Muscle of leg (tissue), 11 donors: ENCODE results near the gene SLC34A3. TPM values are rescaled to one million over a fixed set of nuclear protein-coding genes. Genes with fewer than 3 reads are reported as not detected.
A peak's percentile ranks its signal among the peaks of the same experiment; 100 is the strongest.

Experiments used
- DNase-seq: peaks from one replicate; pipeline ENCODE4 v3.0.0; 2013
- H3K27ac ChIP-seq: one replicate; pipeline ENCODE4 v1.5.1; 2013; ENCODE audit warnings: mild to moderate bottlenecking, low read length, control low read depth
- H3K27me3 ChIP-seq: one replicate; pipeline ENCODE4 v1.6.1; 2013; ENCODE audit warnings: low read length; ENCODE audit not compliant: control insufficient read depth, insufficient read depth
- H3K36me3 ChIP-seq: one replicate; pipeline ENCODE4 v1.6.1; 2013; ENCODE audit warnings: low read length; ENCODE audit not compliant: control insufficient read depth, insufficient read depth
- H3K4me1 ChIP-seq: one replicate; pipeline ENCODE4 v1.6.1; 2013; ENCODE audit warnings: low read length; ENCODE audit not compliant: control insufficient read depth, insufficient read depth
- H3K4me3 ChIP-seq: one replicate; pipeline ENCODE4 v1.5.1; 2013; ENCODE audit warnings: low read length, control low read depth
- H3K9me3 ChIP-seq: replicated peaks from 2 replicates; pipeline ENCODE4 v1.6.1; 2013; ENCODE audit warnings: low read depth, low read length; ENCODE audit not compliant: control insufficient read depth
- WGBS: methylation state at CpG from one replicate; pipeline ENCODE4 v1.1.5; 2013; ENCODE audit warnings: missing lambda C conversion rate; ENCODE audit not compliant: insufficient coverage; 5-methylcytosine and 5-hydroxymethylcytosine counted together
- polyA plus RNA-seq, 8 donors: library from polyadenylated mRNA; unstranded; fragments of 120-200 nt; gene quantifications; one replicate each; pipeline versions ENCODE4 v1.2.1 to v1.2.3, GENCODE V29; 2013; ENCODE audit warnings: inconsistent platforms in 1 of 8, low replicate concordance in 1 of 8; ENCODE audit not compliant: insufficient read length in 8 of 8, insufficient read depth in 1 of 8
- total RNA-seq: library from RNA; stranded (reverse); fragments of 120-200 nt; gene quantifications from one replicate; pipeline ENCODE4 v1.2.4, GENCODE V29; 2013

SLC34A3 gene
- total and polyA plus RNA-seq, 9 donors: 0.04 to 3.6 (median 1.3) TPM

DNA sequence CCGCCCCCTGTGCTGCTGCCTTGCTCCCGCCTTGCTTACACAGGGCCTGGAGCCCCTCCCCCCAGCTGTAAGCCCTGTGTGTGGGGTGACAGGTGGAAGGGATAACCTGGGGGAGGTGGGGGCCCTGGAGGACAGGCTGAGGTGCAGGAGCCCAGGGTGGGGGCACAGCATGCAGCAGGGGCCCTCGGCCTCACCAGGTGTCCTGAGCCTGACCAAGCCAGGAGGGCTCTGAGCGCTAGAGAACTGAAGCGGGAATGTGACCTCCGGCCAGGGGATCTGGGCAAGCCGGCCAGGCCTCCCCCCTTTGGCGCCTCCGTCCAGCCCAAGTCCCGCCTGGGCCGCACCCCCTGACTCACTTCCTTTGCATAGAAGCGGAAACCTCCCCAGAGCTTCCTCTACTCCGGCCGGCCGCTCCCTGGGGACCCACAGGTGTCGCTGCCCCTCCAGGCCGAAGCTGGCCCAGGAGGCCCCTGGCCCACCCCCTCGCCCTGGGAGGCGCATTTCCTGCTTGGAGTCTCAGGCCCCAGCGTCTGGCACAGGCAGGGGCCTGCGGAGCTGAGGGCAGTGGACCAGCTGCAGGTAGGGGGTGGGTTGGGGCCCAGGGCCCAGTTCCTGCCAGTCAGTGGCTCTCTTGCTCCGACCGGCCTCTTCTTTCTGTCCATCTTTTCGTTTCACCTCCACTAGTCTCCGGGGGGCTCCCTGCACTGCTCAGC is 46.8 kb downstream of the SLC34A3 start, which contains the start of gene TOR4A:
TOR4A (plus strand) TSS at position 398 of the 713 bp plus-strand sequence. CDS start 964 bp downstream, outside the sequence.
- peaks cover 58% of the 10 kb centered on the region for H3K4me1 ChIP-seq
- no peaks in the 10 kb centered on the region for H3K9me3 ChIP-seq
- peak; percentile 86 for DNase-seq
- H3K27ac ChIP-seq: peak within 1 kb of the TSS; percentile 94
- H3K4me3 ChIP-seq: peak within 1 kb of the TSS; percentile 33
- H3K36me3 ChIP-seq: peaks cover 11% of the 10 kb centered on the region
- peaks cover 48% of the 10 kb centered on the region for H3K27me3 ChIP-seq
- 4% methylated on average over 17 of the region's 25 CpGs for WGBS

- peaks cover 48% of the 10 kb centered on the region for H3K27me3 ChIP-seq
- DNase-seq: peak; percentile 30
- peaks cover 62% of the 10 kb centered on the region for H3K4me1 ChIP-seq
These were observed 47.5 kb downstream of the SLC34A3 start for GRCh38 chr9:137278061-137278701.

DNA sequence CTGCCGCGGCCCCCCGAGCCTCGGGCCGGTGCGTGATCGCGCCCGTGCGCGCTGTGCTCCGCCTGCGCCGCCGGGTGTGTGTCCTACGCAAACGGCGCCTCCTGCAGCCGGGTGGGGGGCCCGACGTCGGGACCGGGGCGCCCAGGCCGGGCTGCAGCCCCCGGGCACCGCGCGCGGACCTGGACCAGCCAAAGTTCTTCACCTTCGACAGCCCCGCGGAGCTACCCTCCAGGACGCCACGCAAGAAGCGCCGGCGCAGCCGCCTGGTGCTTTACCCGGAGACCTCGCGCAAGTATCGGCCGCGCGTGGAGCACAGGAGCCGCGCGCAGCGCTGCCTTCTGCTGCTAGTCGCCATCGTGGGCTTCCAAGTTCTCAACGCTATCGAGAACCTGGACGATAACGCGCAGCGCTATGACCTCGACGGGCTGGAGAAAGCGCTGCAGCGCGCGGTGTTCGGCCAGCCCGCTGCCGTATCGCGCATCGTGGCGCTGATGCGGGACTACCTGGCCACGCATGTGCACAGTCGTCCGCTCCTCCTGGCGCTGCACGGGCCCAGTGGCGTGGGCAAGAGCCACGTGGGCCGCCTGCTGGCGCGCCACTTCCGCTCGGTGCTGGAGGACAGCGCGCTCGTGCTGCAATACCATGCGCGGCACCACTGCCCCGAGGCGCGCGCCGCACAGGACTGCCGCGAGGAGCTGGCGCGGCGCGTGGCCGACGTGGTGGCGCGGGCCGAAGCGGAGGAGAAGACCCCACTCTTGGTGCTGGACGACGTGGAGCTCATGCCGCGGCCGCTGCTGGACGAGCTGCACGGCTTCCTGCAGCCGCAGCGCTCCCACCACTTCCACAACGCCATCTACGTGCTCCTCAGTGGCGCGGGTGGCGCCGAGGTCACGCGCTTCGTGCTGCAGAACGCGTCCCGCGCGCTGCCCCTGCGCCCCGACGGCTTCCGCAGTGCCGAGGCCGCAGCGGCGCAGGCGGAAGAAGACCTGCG is 48.3 kb downstream of the SLC34A3 start:
- no peak overlapping the region for H3K4me3 ChIP-seq
- peaks cover 51% of the 10 kb centered on the region for H3K27me3 ChIP-seq
- no peaks in the 10 kb centered on the region for H3K36me3 ChIP-seq
- peaks cover 58% of the 10 kb centered on the region for H3K4me1 ChIP-seq
- no peaks in the 10 kb centered on the region for H3K9me3 ChIP-seq
- H3K27ac ChIP-seq: no peak overlapping the region
- no peak for DNase-seq
- 48% methylated on average over 132 of the region's 139 CpGs for WGBS

More at GRCh38 chr9:137278061-137278701, 47.5 kb downstream of the SLC34A3 start:
- Histone ChIP-seq H3K9me3 (no peaks in the 10 kb centered on the region), H3K27ac (peak overlapping the region; percentile 94), H3K36me3 (peaks cover 4% of the 10 kb centered on the region), H3K4me3 (peak overlapping the region; percentile 33)
- 5% methylated on average over 43 of the region's 54 CpGs for WGBS

DNA sequence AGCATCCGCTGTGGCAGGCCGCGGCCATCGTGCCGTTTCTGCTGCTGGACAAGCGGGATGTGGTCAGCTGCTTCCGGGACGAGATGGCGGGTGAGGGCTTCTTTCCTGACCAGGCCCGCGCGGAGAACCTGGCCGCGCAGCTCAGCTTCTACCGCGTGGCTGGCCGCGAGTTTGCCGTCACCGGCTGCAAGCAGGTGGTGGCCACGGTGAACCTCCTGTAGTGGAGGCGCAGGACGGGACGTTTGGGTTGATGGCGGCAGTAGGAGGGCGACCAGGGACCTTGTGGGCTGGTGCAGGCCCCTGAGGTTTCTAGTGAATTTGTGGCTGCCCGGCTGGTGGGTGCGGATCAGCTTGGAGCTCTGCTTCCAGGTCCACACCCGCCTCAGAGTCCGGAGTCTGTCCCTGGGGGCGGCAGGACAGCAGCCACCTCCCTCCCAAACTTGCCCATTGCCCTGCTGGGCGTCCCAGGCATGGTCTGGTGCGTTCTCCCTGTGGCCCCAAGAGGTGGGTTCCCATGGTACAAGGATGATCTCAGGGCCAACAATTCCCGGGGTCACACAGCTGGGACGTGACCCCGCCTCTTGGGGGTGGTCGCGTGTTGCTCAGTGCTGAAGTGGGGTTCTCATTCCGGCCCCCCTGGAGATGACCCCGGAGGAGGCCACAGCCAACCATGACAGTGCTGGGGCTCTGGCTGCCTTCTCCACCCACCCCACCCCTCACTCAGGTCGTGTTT is 49.2 kb downstream of the SLC34A3 start:
- 63% methylated on average over 29 of the region's 41 CpGs for WGBS
- Histone ChIP-seq H3K27me3 (peaks cover 53% of the 10 kb centered on the region), H3K9me3 (no peaks in the 10 kb centered on the region), H3K4me1 (peaks cover 51% of the 10 kb centered on the region), H3K4me3 (no peak overlapping the region), H3K27ac (no peak overlapping the region), H3K36me3 (no peaks in the 10 kb centered on the region)
- no peak for DNase-seq

- Histone ChIP-seq H3K4me1 (peaks cover 46% of the 10 kb centered on the region), H3K9me3 (no peaks in the 10 kb centered on the region), H3K36me3 (no peaks in the 10 kb centered on the region), H3K4me3 (no peak overlapping the region), H3K27ac (no peak overlapping the region), H3K27me3 (peaks cover 53% of the 10 kb centered on the region)
- DNase-seq: peak; percentile 22
- 10% methylated on average over 70 of the region's 85 CpGs for WGBS
These were observed 50.0 kb downstream of the SLC34A3 start for GRCh38 chr9:137280474-137281344.

DNA sequence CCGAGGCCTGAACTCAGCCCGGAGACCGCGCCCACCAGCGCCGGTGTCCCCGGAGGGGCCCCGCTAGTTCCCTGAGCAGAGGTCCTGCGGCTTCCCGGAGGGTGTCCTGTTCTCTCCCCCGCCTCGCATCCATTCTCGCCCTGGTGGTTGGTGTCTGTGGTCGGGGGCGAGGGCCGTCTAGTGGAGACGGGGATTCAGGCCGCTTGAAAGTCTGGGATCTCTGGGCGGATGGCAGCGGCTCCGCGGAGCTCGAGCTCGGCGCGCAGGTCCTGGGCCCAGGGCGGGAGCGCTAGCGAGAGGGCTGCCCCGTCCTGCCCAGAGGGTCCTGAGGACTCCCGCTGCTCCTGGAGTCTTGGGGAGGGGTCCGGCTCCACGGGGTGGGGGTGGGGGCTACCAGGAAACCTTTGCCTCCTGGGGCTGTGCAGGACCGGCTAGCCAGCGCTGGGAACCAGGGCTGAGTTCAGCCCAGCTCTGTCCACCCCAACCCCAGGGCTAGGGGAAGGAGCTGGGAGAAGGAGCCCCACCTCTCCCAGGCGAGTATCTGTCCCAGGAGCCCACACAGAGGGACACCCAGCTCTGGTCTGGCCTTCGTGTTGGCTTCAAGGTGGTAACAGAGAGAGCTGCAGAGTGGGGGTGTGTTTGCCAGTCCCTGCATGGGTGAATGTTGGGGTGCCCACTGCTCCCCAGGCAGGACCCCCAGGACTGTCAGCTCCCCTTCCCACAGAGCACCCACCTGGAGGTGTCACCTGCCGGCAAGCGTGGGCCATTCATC is 50.8 kb downstream of the SLC34A3 start:
- Histone ChIP-seq H3K9me3 (no peaks in the 10 kb centered on the region), H3K4me3 (no peak overlapping the region), H3K36me3 (no peaks in the 10 kb centered on the region), H3K4me1 (peaks cover 37% of the 10 kb centered on the region), H3K27ac (no peak overlapping the region), H3K27me3 (peaks cover 50% of the 10 kb centered on the region)
- peak; percentile 21 for DNase-seq
- WGBS: 8% methylated on average over 22 of the region's 39 CpGs

Other genes with a start within 250 kb of the SLC34A3 start
Only the 30 nearest of the 31 such genes appear.
- gene PAXX, start 238.5 kb upstream of the SLC34A3 start, total RNA-seq: 19.1 TPM
- gene PAXX, start 238.5 kb upstream of the SLC34A3 start, polyA plus RNA-seq: 10 to 100 TPM; 21.2 to 31.7 (median 27.3) TPM
- 0.27 TPM for gene CLIC3, start 234.3 kb upstream of the SLC34A3 start, total RNA-seq
- 1 to 10 TPM in 2 of 8 donors, under 1 TPM in 6; 0.34 to 8.4 (median 0.64) TPM for gene CLIC3, start 234.3 kb upstream of the SLC34A3 start, polyA plus RNA-seq
- gene ABCA2, start 202.7 kb upstream of the SLC34A3 start, total RNA-seq: 8.3 TPM
- 10 to 100 TPM; 15.9 to 24.8 (median 19.0) TPM for gene ABCA2, start 202.7 kb upstream of the SLC34A3 start, polyA plus RNA-seq
- not detected for gene FUT7, start 198.8 kb upstream of the SLC34A3 start, total RNA-seq
- gene FUT7, start 198.8 kb upstream of the SLC34A3 start, polyA plus RNA-seq: under 1 TPM in 4 of 8 donors, not detected in 4; 0.05 to 0.16 (median 0.10) TPM
- 32.1 TPM for gene NPDC1, start 184.7 kb upstream of the SLC34A3 start, total RNA-seq
- 10 to 100 TPM; 38.4 to 63.4 (median 44.4) TPM for gene NPDC1, start 184.7 kb upstream of the SLC34A3 start, polyA plus RNA-seq
- gene ENTPD2, start 176.8 kb upstream of the SLC34A3 start, total RNA-seq: 3.7 TPM
- 10 to 100 TPM in 7 of 8 donors, 1 to 10 TPM in 1; 9.6 to 20.6 (median 13.6) TPM for gene ENTPD2, start 176.8 kb upstream of the SLC34A3 start, polyA plus RNA-seq
- 4.2 TPM for gene SAPCD2, start 160.3 kb upstream of the SLC34A3 start, total RNA-seq
- gene SAPCD2, start 160.3 kb upstream of the SLC34A3 start, polyA plus RNA-seq: 1 to 10 TPM; 3.4 to 7.2 (median 5.6) TPM
- 3.1 TPM for gene UAP1L1, start 153.4 kb upstream of the SLC34A3 start, total RNA-seq
- 1 to 10 TPM; 1.8 to 3.8 (median 2.0) TPM for gene UAP1L1, start 153.4 kb upstream of the SLC34A3 start, polyA plus RNA-seq
- gene MAN1B1, start 143.9 kb upstream of the SLC34A3 start, total RNA-seq: 40.7 TPM
- gene MAN1B1, start 143.9 kb upstream of the SLC34A3 start, polyA plus RNA-seq: 10 to 100 TPM; 38.5 to 59.0 (median 45.8) TPM
- 29.7 TPM for gene DPP7, start 116.2 kb upstream of the SLC34A3 start, total RNA-seq
- 10 to 100 TPM; 23.9 to 43.9 (median 31.9) TPM for gene DPP7, start 116.2 kb upstream of the SLC34A3 start, polyA plus RNA-seq
- not detected for gene GRIN1, start 91.7 kb upstream of the SLC34A3 start, total RNA-seq
- gene GRIN1, start 91.7 kb upstream of the SLC34A3 start, polyA plus RNA-seq: under 1 TPM in 4 of 8 donors, not detected in 4; 0.07 to 0.17 (median 0.11) TPM
- gene LRRC26, start 60.9 kb upstream of the SLC34A3 start, total RNA-seq: not detected
- gene LRRC26, start 60.9 kb upstream of the SLC34A3 start, polyA plus RNA-seq: under 1 TPM in 1 of 8 donors, not detected in 7; 0.14 TPM
- gene TMEM210, start 58.8 kb upstream of the SLC34A3 start, total RNA-seq: not detected
- gene TMEM210, start 58.8 kb upstream of the SLC34A3 start, polyA plus RNA-seq: not detected
- 20.4 TPM for gene ANAPC2, start 42.3 kb upstream of the SLC34A3 start, total RNA-seq
- gene ANAPC2, start 42.3 kb upstream of the SLC34A3 start, polyA plus RNA-seq: 10 to 100 TPM; 23.5 to 41.6 (median 33.5) TPM
- gene SSNA1, start 42.2 kb upstream of the SLC34A3 start, total RNA-seq: 52.9 TPM
- 10 to 100 TPM; 60.6 to 71.5 (median 68.2) TPM for gene SSNA1, start 42.2 kb upstream of the SLC34A3 start, polyA plus RNA-seq
- gene TPRN, start 30.2 kb upstream of the SLC34A3 start, total RNA-seq: 4.6 TPM
- gene TPRN, start 30.2 kb upstream of the SLC34A3 start, polyA plus RNA-seq: 10 to 100 TPM in 5 of 8 donors, 1 to 10 TPM in 3; 7.6 to 14.6 (median 10.6) TPM
- gene TMEM203, start 25.3 kb upstream of the SLC34A3 start, total RNA-seq: 25.2 TPM
- gene TMEM203, start 25.3 kb upstream of the SLC34A3 start, polyA plus RNA-seq: 10 to 100 TPM; 34.1 to 38.2 (median 36.6) TPM
- gene NDOR1, start 25.2 kb upstream of the SLC34A3 start, total RNA-seq: 3.1 TPM
- gene NDOR1, start 25.2 kb upstream of the SLC34A3 start, polyA plus RNA-seq: 10 to 100 TPM in 1 of 8 donors, 1 to 10 TPM in 7; 5.8 to 10.8 (median 8.2) TPM
- gene RNF208, start 8.7 kb upstream of the SLC34A3 start, total RNA-seq: 0.18 TPM
- gene RNF208, start 8.7 kb upstream of the SLC34A3 start, polyA plus RNA-seq: 1 to 10 TPM; 2.4 to 5.1 (median 2.8) TPM
- 0.18 TPM for gene CYSRT1, start 5.7 kb upstream of the SLC34A3 start, total RNA-seq
- 1 to 10 TPM in 7 of 8 donors, under 1 TPM in 1; 1.00 to 5.6 (median 3.2) TPM for gene CYSRT1, start 5.7 kb upstream of the SLC34A3 start, polyA plus RNA-seq
- gene RNF224, start 3.4 kb upstream of the SLC34A3 start, total RNA-seq: not detected
- 1 to 10 TPM in 7 of 8 donors, under 1 TPM in 1; 0.68 to 7.4 (median 2.6) TPM for gene RNF224, start 3.4 kb upstream of the SLC34A3 start, polyA plus RNA-seq
- 97.1 TPM for gene TUBB4B, start 10.4 kb downstream of the SLC34A3 start, total RNA-seq
- gene TUBB4B, start 10.4 kb downstream of the SLC34A3 start, polyA plus RNA-seq: 100 to 1,000 TPM; 200 to 222 (median 217) TPM
- gene STPG3, start 20.4 kb downstream of the SLC34A3 start, total RNA-seq: not detected
- under 1 TPM in 7 of 8 donors, not detected in 1; 0.15 to 0.79 (median 0.33) TPM for gene STPG3, start 20.4 kb downstream of the SLC34A3 start, polyA plus RNA-seq
- 25.9 TPM for gene NELFB, start 24.4 kb downstream of the SLC34A3 start, total RNA-seq
- 10 to 100 TPM; 50.4 to 57.6 (median 52.9) TPM for gene NELFB, start 24.4 kb downstream of the SLC34A3 start, polyA plus RNA-seq
- 4.4 TPM for gene TOR4A, start 46.8 kb downstream of the SLC34A3 start, total RNA-seq
- 1 to 10 TPM; 3.6 to 9.3 (median 8.3) TPM for gene TOR4A, start 46.8 kb downstream of the SLC34A3 start, polyA plus RNA-seq
- 2.5 TPM for gene NRARP, start 71.4 kb downstream of the SLC34A3 start, total RNA-seq
- 1 to 10 TPM; 3.4 to 7.5 (median 5.8) TPM for gene NRARP, start 71.4 kb downstream of the SLC34A3 start, polyA plus RNA-seq
- gene EXD3, start 192.3 kb downstream of the SLC34A3 start, total RNA-seq: 9.0 TPM
- gene EXD3, start 192.3 kb downstream of the SLC34A3 start, polyA plus RNA-seq: 10 to 100 TPM in 6 of 8 donors, 1 to 10 TPM in 2; 7.4 to 19.0 (median 11.8) TPM
- gene NOXA1, start 192.5 kb downstream of the SLC34A3 start, total RNA-seq: 2.0 TPM
- 1 to 10 TPM in 7 of 8 donors, under 1 TPM in 1; 0.99 to 5.1 (median 2.6) TPM for gene NOXA1, start 192.5 kb downstream of the SLC34A3 start, polyA plus RNA-seq
- gene ENTPD8, start 210.5 kb downstream of the SLC34A3 start, total RNA-seq: 0.18 TPM
- gene ENTPD8, start 210.5 kb downstream of the SLC34A3 start, polyA plus RNA-seq: 1 to 10 TPM in 1 of 8 donors, under 1 TPM in 7; 0.35 to 1.2 (median 0.42) TPM
- 9.9 TPM for gene NSMF, start 228.4 kb downstream of the SLC34A3 start, total RNA-seq
- gene NSMF, start 228.4 kb downstream of the SLC34A3 start, polyA plus RNA-seq: 10 to 100 TPM; 16.1 to 31.1 (median 23.0) TPM